Fibroblast of lung (primary cell): ENCODE measurements around the gene CFAP58.

ENCODE experiments used
- CTCF ChIP-seq, 2 donors: IDR thresholded peaks in 1 of 2; conservative IDR thresholded peaks in 1 of 2; 1 replicate in 1 of 2; 2 replicates in 1 of 2; pipeline ENCODE4 v1.5.1; 2011 to 2012; ENCODE audit warnings: low read length in 2 of 2, control low read depth in 1 of 2, inconsistent platforms in 1 of 2, low read depth in 1 of 2, mild to moderate bottlenecking in 1 of 2
- EZH2 ChIP-seq: IDR thresholded peaks from 2 replicates; pipeline ENCODE4 v1.5.1; 2012; ENCODE audit warnings: low read length, control low read depth, mild to moderate bottlenecking; ENCODE audit errors: missing control alignments

GRCh38 chr10:104340641-104341040, 13.0 kb upstream of the CFAP58 start:
- TF ChIP-seq CTCF (conservative IDR thresholded peaks at IDR 0.05 in 1 of 2, IDR thresholded peaks at IDR 0.05 in 1 of 2; ENCODE audit: low read depth in 1 of 2, low read length in 2 of 2), result no peak
- TF ChIP-seq EZH2, result no peak
